ENCODE results near the gene SLC35A5. TPM values are rescaled to one million over a fixed set of nuclear protein-coding genes. Genes with fewer than 3 reads are reported as not detected.

The SLC35A5 gene
- total and polyA plus RNA-seq, 2 of the 13 experiments (the other 11 are each of a cell fraction or from before 2014, with no cell fraction given) = 15.5 to 26.5 TPM

DNA sequence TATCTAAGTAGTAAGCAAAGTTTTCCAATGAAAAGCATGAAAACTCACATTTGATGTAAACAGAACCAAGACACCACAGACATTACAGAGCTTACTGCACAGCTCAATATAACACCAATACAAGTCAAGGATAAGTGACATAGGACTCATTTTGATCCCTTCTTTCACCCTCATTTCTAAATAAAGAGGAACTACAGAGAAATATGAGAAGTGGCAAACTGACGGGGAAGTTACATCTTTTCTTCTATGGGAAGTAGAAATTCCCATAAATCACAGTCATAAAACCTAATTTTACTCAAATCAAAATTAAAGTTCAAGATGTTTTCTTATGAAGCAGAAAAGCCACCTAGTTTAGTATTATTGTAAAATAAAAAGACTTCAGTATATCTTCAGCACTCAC lies 3.9 kb upstream of the SLC35A5 start:
- in situ Hi-C loops (cut with HindIII; ENCODE audit: extremely low pct_ligation_motif_present, low pct_unique_long_range_greater_than_20kb) = no loop called here

More for the DNA sequence above, 3.9 kb upstream of the SLC35A5 start:
- no TSS peak for BruUV-seq (replicated peaks)
- TF ChIP-seq, protein P1, sequence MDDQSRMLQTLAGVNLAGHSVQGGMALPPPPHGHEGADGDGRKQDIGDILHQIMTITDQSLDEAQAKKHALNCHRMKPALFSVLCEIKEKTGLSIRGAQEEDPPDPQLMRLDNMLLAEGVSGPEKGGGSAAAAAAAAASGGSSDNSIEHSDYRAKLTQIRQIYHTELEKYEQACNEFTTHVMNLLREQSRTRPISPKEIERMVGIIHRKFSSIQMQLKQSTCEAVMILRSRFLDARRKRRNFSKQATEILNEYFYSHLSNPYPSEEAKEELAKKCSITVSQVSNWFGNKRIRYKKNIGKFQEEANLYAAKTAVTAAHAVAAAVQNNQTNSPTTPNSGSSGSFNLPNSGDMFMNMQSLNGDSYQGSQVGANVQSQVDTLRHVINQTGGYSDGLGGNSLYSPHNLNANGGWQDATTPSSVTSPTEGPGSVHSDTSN (CRISPR knock-in tag; IDR thresholded peaks at IDR 0.05; ENCODE audit: borderline replicate concordance) = no peak
- TF ChIP-seq ZNF44 (CRISPR knock-in tag; IDR thresholded peaks at IDR 0.05) (no peak), ZMYM3 (CRISPR knock-in tag; IDR thresholded peaks at IDR 0.05) (no peak), E2F1 (CRISPR knock-in tag; IDR thresholded peaks at IDR 0.05) (no peak), NFKBIZ (CRISPR knock-in tag; IDR thresholded peaks at IDR 0.05) (no peak), ZNF678 (CRISPR knock-in tag; IDR thresholded peaks at IDR 0.05) (no peak), ZBED4 (CRISPR knock-in tag; IDR thresholded peaks at IDR 0.05; ENCODE audit: borderline replicate concordance) (no peak), ZZZ3 (CRISPR knock-in tag; IDR thresholded peaks at IDR 0.05; ENCODE audit: borderline replicate concordance) (no peak), ZFX (CRISPR knock-in tag; IDR thresholded peaks at IDR 0.05; ENCODE audit: low read depth) (no peak), ZBTB46 (CRISPR knock-in tag; IDR thresholded peaks at IDR 0.05; ENCODE audit: borderline replicate concordance) (no peak), CCAR2 (optimal IDR thresholded peaks at IDR 0.05; ENCODE audit: low read depth, low read length) (no peak), NR3C1 (CRISPR knock-in tag; IDR thresholded peaks at IDR 0.05) (no peak)
- TF ChIP-seq, protein P2, sequence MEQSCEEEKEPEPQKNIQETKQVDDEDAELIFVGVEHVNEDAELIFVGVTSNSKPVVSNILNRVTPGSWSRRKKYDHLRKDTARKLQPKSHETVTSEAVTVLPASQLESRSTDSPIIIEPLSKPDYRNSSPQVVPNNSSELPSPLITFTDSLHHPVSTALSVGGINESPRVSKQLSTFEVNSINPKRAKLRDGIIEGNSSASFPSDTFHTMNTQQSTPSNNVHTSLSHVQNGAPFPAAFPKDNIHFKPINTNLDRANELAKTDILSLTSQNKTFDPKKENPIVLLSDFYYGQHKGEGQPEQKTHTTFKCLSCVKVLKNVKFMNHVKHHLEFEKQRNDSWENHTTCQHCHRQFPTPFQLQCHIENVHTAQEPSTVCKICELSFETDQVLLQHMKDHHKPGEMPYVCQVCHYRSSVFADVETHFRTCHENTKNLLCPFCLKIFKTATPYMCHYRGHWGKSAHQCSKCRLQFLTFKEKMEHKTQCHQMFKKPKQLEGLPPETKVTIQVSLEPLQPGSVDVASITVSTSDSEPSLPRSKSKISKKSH (CRISPR knock-in tag; IDR thresholded peaks at IDR 0.05; ENCODE audit: borderline replicate concordance) = no peak
- H3K4me3 ChIP-seq (replicated peaks in 1 of 3; ENCODE audit: insufficient read depth in 1 of 3, low read depth in 2 of 3, low read length in 3 of 3) = no peak overlapping the region
- no peak overlapping the region for H3K9ac ChIP-seq (ENCODE audit: insufficient read depth, low read depth, low read length)
- H4K20me1 ChIP-seq (ENCODE audit: insufficient read depth, low read length) = peaks cover 4% of the 10 kb centered on the region; the same call in 1 of the 2 replicates
- DNase-seq (ENCODE audit: low spot score) (no peak), FAIRE-seq (no peak), ATAC-seq (no peak)
- H3K4me2 ChIP-seq (ENCODE audit: low read depth, low read length) = no peak overlapping the region
- WGBS (ENCODE audit: low lambda C conversion rate) = 100% methylated on average over 1 of the region's 1 CpG
- peaks cover 16% of the 10 kb centered on the region for H3K4me1 ChIP-seq (ENCODE audit: insufficient read depth, low read length)
- ChIA-PET POLR2A (no interaction called here), CTCF (ENCODE audit: low intra/inter-chr PET ratio, low total read pairs) (no interaction called here)
- H3K36me3 ChIP-seq (replicated peaks in 1 of 2; ENCODE audit: control insufficient read depth in 1 of 2, insufficient read depth in 2 of 2, low read length in 2 of 2) = peaks cover 0 to 7% of the 10 kb centered on the region in 2 experiments; a peak in 1 of 5 replicates
- no peaks in the 10 kb centered on the region for H3K9me3 ChIP-seq (ENCODE audit: low read length)
- peaks cover 51% of the 10 kb centered on the region for H3K79me2 ChIP-seq (ENCODE audit: insufficient read depth, low read length)
- no peak overlapping the region for H2AFZ ChIP-seq (ENCODE audit: low read length)
- H3K27me3 ChIP-seq (ENCODE audit: control insufficient read depth in 1 of 2, insufficient read depth in 2 of 2, low read length in 2 of 2) = no peaks in the 10 kb centered on the region; a peak in 1 of 5 replicates
- H3K27ac ChIP-seq (ENCODE audit: extremely low read length, insufficient read depth, low read length) = no peak overlapping the region
- intact Hi-C loops (cut with micrococcal nuclease; ENCODE audit: unreplicated experiment) = no loop called here

Measured in HepG2 (cell line).